NB4 (cell line): ENCODE results near the gene S100A14.

Source experiments
- CTCF ChIP-seq: IDR thresholded peaks from one replicate; pipeline ENCODE4 v1.5.1; 2012; ENCODE audit warnings: low read depth, low read length
- MAX ChIP-seq: IDR thresholded peaks from 2 replicates; pipeline ENCODE4 v1.6.1; 2011; ENCODE audit warnings: low read depth, low read length
- MYC ChIP-seq: IDR thresholded peaks from 2 replicates; pipeline ENCODE4 v1.6.1; 2011; ENCODE audit warnings: low read depth, low read length
- POLR2A ChIP-seq: IDR thresholded peaks from 2 replicates; pipeline ENCODE4 v1.6.1; 2011; ENCODE audit warnings: mild to moderate bottlenecking; ENCODE audit not compliant: insufficient read length; ENCODE audit errors: extremely low read depth

GRCh38 chr1:153613406-153613805 is 2.7 kb downstream of the S100A14 start:
- no peak for TF ChIP-seq POLR2A
- no peak for TF ChIP-seq MAX
- TF ChIP-seq CTCF: no peak
- no peak for TF ChIP-seq MYC
